Mesothelial cell of epicardium (in vitro differentiated cells): Measurements from ENCODE around the gene ATF7. TPM values are rescaled to one million over a fixed set of nuclear protein-coding genes. Genes with fewer than 3 reads are reported as not detected.
A peak's percentile ranks its signal among the peaks of the same experiment; 100 is the strongest.

Source experiments
- DNase-seq, 2 experiments: peaks; one replicate each; pipeline ENCODE4 v3.0.0; 2021; ENCODE audit warnings: low spot score in 2 of 2; ENCODE audit not compliant: unreplicated experiment in 2 of 2
- H3K27ac Mint-ChIP-seq: 2 replicates; pipeline ENCODE4 v1.8.0; 2021; ENCODE audit warnings: mixed read lengths
- H3K27me3 Mint-ChIP-seq: 2 replicates; pipeline ENCODE4 v1.8.0; 2021; ENCODE audit warnings: low read depth, mixed read lengths
- H3K36me3 Mint-ChIP-seq: 2 replicates; pipeline ENCODE4 v1.8.0; 2021; ENCODE audit warnings: mixed read lengths
- H3K4me1 Mint-ChIP-seq: 2 replicates; pipeline ENCODE4 v1.8.0; 2021; ENCODE audit warnings: mixed read lengths
- H3K4me3 Mint-ChIP-seq: 2 replicates; pipeline ENCODE4 v1.8.0; 2021; ENCODE audit warnings: mild to moderate bottlenecking, moderate library complexity, mixed read lengths
- H3K9me3 Mint-ChIP-seq: 2 replicates; pipeline ENCODE4 v1.8.0; 2021; ENCODE audit warnings: mixed read lengths
- CTCF ChIP-seq: fragments of 200-600 bp; sonication (generic); IDR thresholded peaks from one replicate; pipeline ENCODE4 v1.5.0; 2021; ENCODE audit warnings: antibody characterized with exemption; ENCODE audit not compliant: unreplicated experiment
- total RNA-seq: library from RNA; stranded (reverse); gene quantifications from 3 replicates; pipeline ENCODE4 v1.2.1, GENCODE V29; 2021

ATF7 gene
- total RNA-seq, 1 donor from 2014 or later: 36.3 TPM

GRCh38 chr12:53502331-53502730, 123.9 kb downstream of the ATF7 start:
- peak overlapping the region; percentile 83 for H3K4me3 Mint-ChIP-seq
- no peaks in the 10 kb centered on the region for H3K27me3 Mint-ChIP-seq
- no peaks in the 10 kb centered on the region for H3K9me3 Mint-ChIP-seq
- H3K4me1 Mint-ChIP-seq: peaks cover 30% of the 10 kb centered on the region
- no peak for DNase-seq
- H3K36me3 Mint-ChIP-seq: peaks cover 6% of the 10 kb centered on the region
- peak overlapping the region; percentile 98 for H3K27ac Mint-ChIP-seq
- no peak for TF ChIP-seq CTCF

GRCh38 chr12:53501615-53502181, 124.5 kb downstream of the ATF7 start:
- Mint-ChIP-seq H3K4me3 (peak overlapping the region; percentile 83), H3K9me3 (no peaks in the 10 kb centered on the region), H3K4me1 (peaks cover 33% of the 10 kb centered on the region), H3K27ac (peak overlapping the region; percentile 98), H3K36me3 (peaks cover 6% of the 10 kb centered on the region), H3K27me3 (no peaks in the 10 kb centered on the region)
- DNase-seq: no peak
- TF ChIP-seq CTCF: no peak

- Mint-ChIP-seq H3K9me3 (no peaks in the 10 kb centered on the region), H3K4me1 (peaks cover 40% of the 10 kb centered on the region), H3K27ac (peak within 1 kb of the TSS; percentile 98), H3K4me3 (peak within 1 kb of the TSS; percentile 83), H3K27me3 (no peaks in the 10 kb centered on the region), H3K36me3 (peaks cover 6% of the 10 kb centered on the region)
- TF ChIP-seq CTCF: no peak
- DNase-seq: peak; percentile 89 to 97
These were observed 125.2 kb downstream of the ATF7 start, which contains the start of gene TARBP2 for GRCh38 chr12:53500776-53501614. Gene TARBP2 (plus strand): TSS chr12:53501283. CDS start chr12:53501409, 126 bp downstream.

- TF ChIP-seq CTCF: no peak
- Mint-ChIP-seq H3K36me3 (peaks cover under 1% of the 10 kb centered on the region), H3K9me3 (no peaks in the 10 kb centered on the region), H3K4me1 (peaks cover 44% of the 10 kb centered on the region), H3K27ac (peak overlapping the region; percentile 98), H3K27me3 (no peaks in the 10 kb centered on the region), H3K4me3 (peak overlapping the region; percentile 83)
- DNase-seq: no peak
These were observed 125.9 kb downstream of the ATF7 start for GRCh38 chr12:53500142-53500775.

GRCh38 chr12:53499266-53500141, 126.7 kb downstream of the ATF7 start, which contains the start of gene MAP3K12:
Gene MAP3K12 (minus strand): TSS chr12:53499458. CDS start chr12:53487391, 12,067 bp downstream.
- peak in 1 of 2 experiments; percentile 61 for DNase-seq
- Mint-ChIP-seq H3K4me3 (peak within 1 kb of the TSS; percentile 83), H3K9me3 (no peaks in the 10 kb centered on the region), H3K36me3 (no peaks in the 10 kb centered on the region), H3K4me1 (peaks cover 45% of the 10 kb centered on the region), H3K27ac (peak within 1 kb of the TSS; percentile 98), H3K27me3 (no peaks in the 10 kb centered on the region)
- TF ChIP-seq CTCF: no peak
